ENCODE data around the gene NUAK2. TPM values are rescaled to one million over a fixed set of nuclear protein-coding genes. Genes with fewer than 3 reads are reported as not detected.

NUAK2 gene
- 0.86 and 0.93 TPM in 2 replicates for total RNA-seq

GRCh38 chr1:205321162-205321958 lies at the start of gene NUAK2:
TSS of gene NUAK2 (minus strand) at chr1:205321745. CDS start at chr1:205321628, 117 bp downstream.

GRCh38 chr1:205356440-205357139 lies 35.0 kb upstream of the NUAK2 start, which contains the start of gene KLHDC8A:
TSS of gene KLHDC8A (minus strand) at chr1:205356922. CDS start at chr1:205343604, 13,318 bp downstream.

Small RNA genes within 50 kb of the gene (small RNA-seq; reads per million reads assigned to genes)
- not detected for gene SNRPGP10

Other genes with a start within 250 kb of the NUAK2 start
- 1.5 and 1.7 TPM in 2 replicates for gene TMEM81, start 237.3 kb downstream of the NUAK2 start, total RNA-seq
- 24.3 and 28.9 TPM in 2 replicates for gene RBBP5, start 199.8 kb downstream of the NUAK2 start, total RNA-seq
- gene DSTYK, start 110.0 kb downstream of the NUAK2 start, total RNA-seq = 10.6 and 10.8 TPM in 2 replicates
- gene TMCC2, start 93.8 kb downstream of the NUAK2 start, total RNA-seq = 1.7 and 2.2 TPM in 2 replicates
- gene KLHDC8A, start 35.2 kb upstream of the NUAK2 start, total RNA-seq = not detected in 2 replicates
- gene LEMD1, start 100.3 kb upstream of the NUAK2 start, total RNA-seq = not detected in 2 replicates
- gene BLACAT1, start 134.3 kb upstream of the NUAK2 start, total RNA-seq = under 0.01 TPM in 1 of 2 replicates, not detected in the other
- 0.13 and 0.22 TPM in 2 replicates for gene CDK18, start 182.9 kb upstream of the NUAK2 start, total RNA-seq